SK-N-SH (cell line): ENCODE data around the gene HTR2B. TPM values are rescaled to one million over a fixed set of nuclear protein-coding genes. Genes with fewer than 3 reads are reported as not detected.

Source experiments
- CTCF ChIA-PET: fragments of 300-600, 350-600 bp; formaldehyde crosslinking; extraction: SDS; loops from one replicate; lab custom pipeline; 2021; lab: Yijun Ruan, JAX
- POLR2A ChIA-PET: fragments of 350-600 bp; sonication (Branson Sonifier 250); formaldehyde crosslinking; extraction: SDS; loops from one replicate; lab custom pipeline; 2020; ENCODE audit warnings: antibody characterized with exemption, inconsistent platforms; lab: Yijun Ruan, JAX
- DNase-seq: peaks from one replicate; pipeline ENCODE4 v3.0.0; 2012
- H2AFZ ChIP-seq: fragments of 200-600 bp; sonication (generic); 2 replicates; pipeline ENCODE4 v1.8.1; 2016; ENCODE audit warnings: antibody characterized with exemption, mild to moderate bottlenecking, low read depth
- H3F3A ChIP-seq: fragments of 200-600 bp; sonication (generic); replicated peaks from 2 replicates; pipeline ENCODE3; 2016; ENCODE audit warnings: antibody characterized with exemption, mild to moderate bottlenecking; ENCODE audit not compliant: insufficient read depth
- H3K27ac ChIP-seq, 2 experiments: fragments of 200-500 bp in 1 of 2; fragments of 200-600 bp in 1 of 2; sonication (Bioruptor generic) in 1 of 2; sonication (generic), shearing (Covaris generic) in 1 of 2; 2 replicates each; pipeline versions ENCODE4 v1.5.1 to v1.6.1; 2014 to 2016; ENCODE audit warnings: low read depth in 2 of 2, inconsistent platforms in 1 of 2, low read length in 1 of 2, mild to moderate bottlenecking in 1 of 2, mixed read lengths in 1 of 2
- H3K27me3 ChIP-seq: fragments of 200-600 bp; sonication (generic), shearing (Covaris generic); 2 replicates; pipeline ENCODE4 v1.6.1; 2016; ENCODE audit warnings: mixed run types; ENCODE audit not compliant: insufficient read depth
- H3K36me3 ChIP-seq, 2 experiments: fragments of 200-500 bp in 1 of 2; fragments of 200-600 bp in 1 of 2; sonication (Bioruptor generic) in 1 of 2; sonication (generic) in 1 of 2; replicated peaks in 1 of 2; 2 replicates each; pipeline versions ENCODE3 to v1.5.1; 2014 to 2016; ENCODE audit warnings: low read length in 1 of 2, mild to moderate bottlenecking in 1 of 2; ENCODE audit not compliant: insufficient read depth in 2 of 2, control insufficient read depth in 1 of 2
- H3K4me1 ChIP-seq, 2 experiments: fragments of 200-500 bp in 1 of 2; fragments of 200-600 bp in 1 of 2; sonication (Bioruptor generic) in 1 of 2; sonication (generic), shearing (Covaris generic) in 1 of 2; 2 replicates each; pipeline versions ENCODE4 v1.5.1 to v1.6.1; 2014 to 2016; ENCODE audit warnings: low read depth in 1 of 2, low read length in 1 of 2, mixed run types in 1 of 2; ENCODE audit not compliant: insufficient read depth in 2 of 2, control insufficient read depth in 1 of 2
- H3K4me2 ChIP-seq: fragments of 200-600 bp; sonication (generic), shearing (Covaris generic); 2 replicates; pipeline ENCODE4 v1.6.1; 2017; ENCODE audit warnings: mixed run types
- H3K4me3 ChIP-seq, 2 experiments: fragments of 200-500 bp in 1 of 2; fragments of 200-600 bp in 1 of 2; sonication (Bioruptor generic) in 1 of 2; sonication (generic), shearing (Covaris generic) in 1 of 2; 2 replicates each; pipeline versions ENCODE4 v1.5.1 to v1.8.1; 2014 to 2016; ENCODE audit warnings: low read depth in 2 of 2, inconsistent platforms in 1 of 2, low read length in 1 of 2, mild to moderate bottlenecking in 1 of 2, mixed read lengths in 1 of 2, moderate library complexity in 1 of 2
- H3K79me2 ChIP-seq: fragments of 200-600 bp; sonication (generic); 2 replicates; pipeline ENCODE4 v1.8.1; 2017; ENCODE audit warnings: mild to moderate bottlenecking; ENCODE audit not compliant: insufficient read depth
- H3K9ac ChIP-seq: fragments of 200-600 bp; sonication (generic); 2 replicates; pipeline ENCODE4 v1.6.1; 2017; ENCODE audit warnings: mixed run types
- H3K9me2 ChIP-seq: fragments of 200-600 bp; sonication (generic); 2 replicates; pipeline ENCODE4 v1.6.1; 2017; ENCODE audit warnings: mixed run types
- H3K9me3 ChIP-seq: fragments of 200-600 bp; sonication (generic); 2 replicates; pipeline ENCODE4 v1.6.1; 2017; ENCODE audit warnings: mixed run types, mild to moderate bottlenecking, moderate library complexity
- H4K20me1 ChIP-seq: fragments of 200-600 bp; sonication (generic); 2 replicates; pipeline ENCODE4 v1.6.1; 2017; ENCODE audit warnings: mild to moderate bottlenecking, mixed run types; ENCODE audit not compliant: insufficient read depth
- CTCF ChIP-seq: fragments of 200-600 bp; sonication (generic); IDR thresholded peaks from 2 replicates; pipeline ENCODE4 v1.6.1; 2017; ENCODE audit warnings: antibody characterized with exemption, mild to moderate bottlenecking, moderate library complexity
- ELF1 ChIP-seq: IDR thresholded peaks from 2 replicates; pipeline ENCODE4 v1.4.0; 2012
- FOXJ3 ChIP-seq: sonication (generic); formaldehyde crosslinking; IDR thresholded peaks from 2 replicates; pipeline ENCODE4 v1.5.1; 2020; ENCODE audit warnings: mild to moderate bottlenecking, missing genetic modification reagents
- FOXM1 ChIP-seq: IDR thresholded peaks from 2 replicates; pipeline ENCODE4 v1.4.0; 2012; ENCODE audit warnings: low read depth, mild to moderate bottlenecking
- GATA2 ChIP-seq: sonication (generic); formaldehyde crosslinking; IDR thresholded peaks from 2 replicates; pipeline ENCODE4 v1.5.0; 2020; ENCODE audit warnings: mild to moderate bottlenecking, missing genetic modification reagents
- IRF3 ChIP-seq: fragments of 150-350 bp; IDR thresholded peaks from 2 replicates; pipeline ENCODE4 v1.6.1; 2016; ENCODE audit warnings: mild to moderate bottlenecking, low read depth, low read length
- MAX ChIP-seq: IDR thresholded peaks from 2 replicates; pipeline ENCODE4 v1.4.0; 2012; ENCODE audit warnings: low read depth
- MXI1 ChIP-seq: IDR thresholded peaks from 2 replicates; pipeline ENCODE4 v1.6.1; 2012; ENCODE audit warnings: mild to moderate bottlenecking, low read depth, low read length, improper control_type of control experiment
- REST ChIP-seq: IDR thresholded peaks from 2 replicates; pipeline ENCODE4 v1.6.1; 2012; ENCODE audit warnings: mild to moderate bottlenecking, low read depth, low read length, moderate library complexity
- WGBS: methylation state at CpG from one replicate; pipeline ENCODE4 v1.1.6; 2017; ENCODE audit warnings: low lambda C conversion rate; 5-methylcytosine and 5-hydroxymethylcytosine counted together
- polyA plus RNA-seq, 3 experiments: library from polyadenylated mRNA; depleted of rRNA; stranded (reverse); fragments of >200 nt; gene quantifications; 2 replicates each; pipeline ENCODE4 v1.2.3, GENCODE V29; 2012

The HTR2B gene
- polyA plus RNA-seq, 1 of the 3 experiments (the other 2 are of a cell fraction): 0.25 TPM

GRCh38 chr2:231169488-231169887 lies 44.6 kb upstream of the HTR2B start (continued):
- TF ChIP-seq IRF3 (no peak), MAX (no peak), GATA2 (CRISPR knock-in tag) (peak; percentile 7; the same call in 1 of the 2 replicates), FOXM1 (no peak), FOXJ3 (CRISPR knock-in tag) (0 out of 2 replicates have a peak, but pooled peaks have one; percentile 17), REST (no peak)

GRCh38 chr2:231168460-231169139 lies 43.8 kb upstream of the HTR2B start:
- no peaks in the 10 kb centered on the region for H4K20me1 ChIP-seq
- ChIA-PET POLR2A (no interaction called here), CTCF (interaction anchor here (1.0 to 1.5 kb wide), 5 partner anchors 10 to 65 kb away, joined by 3 to 8 read pairs (median 5); no protein-coding TSS in a partner anchor)
- H3K79me2 ChIP-seq: no peaks in the 10 kb centered on the region
- no peak for DNase-seq
- no peaks in the 10 kb centered on the region for H3K9me2 ChIP-seq
- H3K27ac ChIP-seq: peak overlapping the region; percentile 82 to 96
- H3K4me1 ChIP-seq: peaks cover 12 to 14% of the 10 kb centered on the region in 2 experiments
- no peak overlapping the region for H3K9ac ChIP-seq
- H3K4me2 ChIP-seq: no peak overlapping the region
- no peaks in the 10 kb centered on the region for H3K27me3 ChIP-seq
- H3F3A ChIP-seq: peaks cover 9% of the 10 kb centered on the region
- no peak overlapping the region for H3K4me3 ChIP-seq
- peaks cover 54 to 56% of the 10 kb centered on the region in 2 experiments for H3K36me3 ChIP-seq
- no peak for TF ChIP-seq MXI1
- no peak for TF ChIP-seq CTCF
- TF ChIP-seq ELF1: no peak
- no peak for TF ChIP-seq IRF3
- H2AFZ ChIP-seq: no peak overlapping the region
- no peaks in the 10 kb centered on the region for H3K9me3 ChIP-seq
- WGBS: 94% methylated on average over 4 of the region's 4 CpGs
